ENCODE results near the gene CENPO.

DNA sequence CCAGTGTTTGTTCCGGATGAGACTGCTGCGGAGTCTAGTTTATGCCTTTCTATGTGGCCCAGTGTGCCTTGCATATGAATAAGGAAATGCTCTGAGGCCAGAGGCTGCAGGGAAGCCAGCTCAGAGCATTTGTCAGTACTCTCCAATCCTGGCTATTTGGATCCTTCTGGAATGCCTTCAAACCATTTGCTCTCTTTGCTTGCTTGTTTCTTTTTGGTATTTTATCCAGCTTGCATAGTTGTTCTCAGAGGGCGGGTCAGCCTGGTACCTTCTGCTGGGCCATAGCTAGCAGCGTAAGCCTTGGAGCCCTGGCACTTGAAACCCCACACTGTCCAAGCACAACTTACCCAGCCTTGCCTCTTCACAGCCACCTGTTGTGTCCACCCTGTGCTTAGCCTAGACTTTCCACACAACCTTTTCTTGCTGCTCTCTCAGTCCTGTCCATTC, 20.5 kb downstream of the CENPO start:
- TF ChIP-seq, protein P1, sequence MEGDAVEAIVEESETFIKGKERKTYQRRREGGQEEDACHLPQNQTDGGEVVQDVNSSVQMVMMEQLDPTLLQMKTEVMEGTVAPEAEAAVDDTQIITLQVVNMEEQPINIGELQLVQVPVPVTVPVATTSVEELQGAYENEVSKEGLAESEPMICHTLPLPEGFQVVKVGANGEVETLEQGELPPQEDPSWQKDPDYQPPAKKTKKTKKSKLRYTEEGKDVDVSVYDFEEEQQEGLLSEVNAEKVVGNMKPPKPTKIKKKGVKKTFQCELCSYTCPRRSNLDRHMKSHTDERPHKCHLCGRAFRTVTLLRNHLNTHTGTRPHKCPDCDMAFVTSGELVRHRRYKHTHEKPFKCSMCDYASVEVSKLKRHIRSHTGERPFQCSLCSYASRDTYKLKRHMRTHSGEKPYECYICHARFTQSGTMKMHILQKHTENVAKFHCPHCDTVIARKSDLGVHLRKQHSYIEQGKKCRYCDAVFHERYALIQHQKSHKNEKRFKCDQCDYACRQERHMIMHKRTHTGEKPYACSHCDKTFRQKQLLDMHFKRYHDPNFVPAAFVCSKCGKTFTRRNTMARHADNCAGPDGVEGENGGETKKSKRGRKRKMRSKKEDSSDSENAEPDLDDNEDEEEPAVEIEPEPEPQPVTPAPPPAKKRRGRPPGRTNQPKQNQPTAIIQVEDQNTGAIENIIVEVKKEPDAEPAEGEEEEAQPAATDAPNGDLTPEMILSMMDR (IDR thresholded peaks at IDR 0.05; ENCODE audit: low read length): no peak
- TF ChIP-seq EZH2phosphoT487 (IDR thresholded peaks at IDR 0.05; ENCODE audit: low read length) (no peak), EZH2 (optimal IDR thresholded peaks at IDR 0.05; ENCODE audit: low read depth, low read length) (no peak)
